ENCODE data around the gene ATP11B.

The ATP11B gene

DNA sequence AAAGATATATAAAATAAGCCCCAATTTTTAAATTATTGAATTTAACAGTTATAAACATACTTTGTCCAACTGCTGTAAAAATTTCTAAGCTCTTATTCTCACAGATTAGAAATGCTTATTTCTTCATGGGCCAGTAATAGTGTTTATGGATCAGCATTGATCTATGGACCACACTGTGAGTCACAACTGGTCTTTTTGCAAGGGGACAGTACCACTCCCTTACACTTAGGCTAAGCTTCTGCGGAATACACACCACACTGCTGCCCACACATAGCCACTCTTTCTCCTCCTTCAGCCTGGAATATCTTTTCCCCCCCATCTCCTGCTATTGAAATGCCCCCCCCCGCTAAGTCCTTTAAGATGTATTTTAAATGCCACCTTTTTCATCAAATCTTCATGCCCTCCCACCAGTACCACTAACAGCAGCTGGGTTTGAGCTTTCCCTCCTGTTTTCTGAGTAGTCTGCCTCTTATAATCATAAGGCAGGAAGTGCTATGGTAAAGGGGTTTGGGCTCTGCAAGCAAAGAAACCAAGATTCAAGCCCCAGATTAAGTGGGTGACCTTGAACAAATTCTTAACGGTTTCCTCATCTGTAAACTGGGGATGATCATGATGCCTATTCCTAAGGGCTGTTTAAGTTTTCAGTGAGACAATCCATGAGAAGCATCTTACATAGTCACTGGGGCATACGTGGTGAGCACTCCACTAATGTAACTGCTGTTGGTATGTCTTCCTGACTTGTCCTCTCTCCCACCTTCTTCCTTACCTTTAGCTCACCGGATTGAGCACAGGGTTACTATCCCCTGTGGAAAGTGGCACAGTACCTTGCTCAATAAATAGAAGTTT, 117.9 kb downstream of the ATP11B start:
- DNase-seq (ENCODE audit: low read depth) = no peak

DNA sequence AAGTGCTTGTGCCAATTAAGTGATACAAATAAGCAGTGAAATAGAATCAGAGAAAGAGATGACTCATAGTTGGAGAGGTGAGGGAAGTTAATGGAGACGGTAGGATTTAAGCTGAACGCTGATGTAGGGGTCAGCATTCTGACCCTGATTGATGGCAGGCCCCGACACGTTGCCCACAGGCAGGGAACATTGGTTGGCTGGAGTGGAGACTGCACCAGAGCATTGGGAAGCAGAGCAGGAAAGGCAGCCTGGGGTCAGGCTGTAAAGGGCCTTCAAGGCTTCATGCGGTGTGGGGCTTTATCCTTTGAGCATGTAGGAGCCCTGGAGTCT, 118.4 kb downstream of the ATP11B start:
- DNase-seq (ENCODE audit: low read depth) = no peak

GRCh38 chr3:182912474-182912873, 119.2 kb downstream of the ATP11B start:
- no peak for DNase-seq (ENCODE audit: low read depth)

DNA sequence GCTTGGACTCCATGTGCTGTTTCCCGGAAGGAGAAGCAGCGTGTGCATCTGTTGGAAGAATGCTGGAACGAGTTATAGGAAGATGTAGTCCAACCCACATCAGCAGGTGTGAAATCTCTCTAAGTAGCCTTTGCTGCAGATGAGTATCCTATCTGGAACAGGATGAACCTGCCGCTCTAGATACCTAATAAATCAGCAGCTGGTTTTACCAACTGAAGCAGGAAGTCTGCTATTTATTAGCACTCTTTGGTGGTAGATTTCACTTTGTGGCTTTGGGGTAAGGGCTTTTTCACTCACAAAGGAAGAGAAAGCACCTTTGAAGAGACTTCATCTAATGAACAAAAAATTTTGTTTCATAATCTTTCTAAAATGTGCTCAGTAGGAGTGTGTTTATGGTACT, 120.6 kb downstream of the ATP11B start:
- DNase-seq (ENCODE audit: low read depth) = no peak

DNA sequence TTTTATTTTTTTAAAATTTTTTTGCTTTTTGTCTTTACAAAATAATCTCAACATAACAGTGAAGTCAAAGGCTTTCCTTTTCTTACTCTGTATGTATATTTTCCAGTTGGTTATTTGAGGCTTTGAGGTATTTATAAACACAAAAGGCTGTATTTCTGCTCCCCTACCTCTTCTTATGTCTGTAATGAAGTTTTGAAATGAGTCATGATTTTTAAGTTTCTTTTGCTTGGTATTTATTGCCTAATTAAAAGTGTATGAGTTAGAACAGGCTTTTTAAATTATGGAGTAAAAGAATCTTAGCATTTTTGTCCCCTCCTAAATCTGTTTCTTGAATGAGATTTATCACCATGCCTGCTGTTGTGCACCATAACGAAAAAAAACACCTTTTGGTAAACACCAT, 121.0 kb downstream of the ATP11B start:
- DNase-seq (ENCODE audit: low read depth) = peak; percentile 9

DNA sequence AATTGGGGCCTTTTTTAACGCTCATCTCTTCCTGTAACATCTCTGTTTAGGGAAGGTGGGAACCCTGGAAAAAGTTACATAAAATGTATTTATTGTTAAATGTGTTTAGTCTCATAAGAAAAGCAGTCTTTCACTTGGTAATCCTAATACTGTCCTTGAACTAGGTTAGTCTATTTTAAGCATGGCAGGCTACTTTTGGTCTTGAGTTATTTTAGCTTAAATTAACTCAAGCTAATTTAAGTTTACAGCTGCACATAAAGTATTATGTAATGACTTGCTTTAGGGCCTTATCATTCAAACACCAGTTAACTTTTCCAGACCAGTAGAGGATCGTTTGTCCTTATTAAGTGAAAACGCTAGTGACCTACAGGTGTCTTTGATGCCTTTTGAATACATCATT, 123.8 kb downstream of the ATP11B start:
- DNase-seq (ENCODE audit: low read depth) = no peak

- DNase-seq (ENCODE audit: low read depth) = no peak
Observed at GRCh38 chr3:182919866-182920357, 126.6 kb downstream of the ATP11B start.

- no peak for DNase-seq (ENCODE audit: low read depth)
Observed at GRCh38 chr3:182920515-182921084, 127.3 kb downstream of the ATP11B start.

GRCh38 chr3:182921665-182922355, 128.5 kb downstream of the ATP11B start:
- DNase-seq (ENCODE audit: low read depth) = peak; percentile 11

GRCh38 chr3:182925330-182925943, 132.1 kb downstream of the ATP11B start:
- DNase-seq (ENCODE audit: low read depth) = peak; percentile 54

DNA sequence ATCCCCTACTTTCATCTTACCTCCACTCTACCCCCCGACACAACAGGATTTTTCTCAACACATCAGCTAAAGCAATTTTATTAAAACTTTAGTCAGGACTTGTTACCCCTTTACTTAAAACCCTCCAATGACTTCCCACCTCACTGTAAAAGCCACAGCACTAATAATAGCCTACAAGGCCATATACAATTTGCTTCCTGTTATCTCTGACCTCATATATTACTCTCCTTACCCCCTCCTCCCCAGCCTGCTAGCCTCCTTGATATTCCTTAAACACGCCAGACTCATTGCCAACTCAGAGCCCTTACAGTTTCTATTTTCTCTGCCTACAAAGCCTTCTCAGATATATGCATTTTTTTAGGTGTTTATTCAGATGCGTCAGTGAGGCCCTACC, 132.6 kb downstream of the ATP11B start:
- no peak for DNase-seq (ENCODE audit: low read depth)

GRCh38 chr3:182935803-182936202, 142.5 kb downstream of the ATP11B start:
- DNase-seq (ENCODE audit: low read depth) = no peak

GRCh38 chr3:182936239-182936917, 143.1 kb downstream of the ATP11B start:
- DNase-seq (ENCODE audit: low read depth) = no peak

DNA sequence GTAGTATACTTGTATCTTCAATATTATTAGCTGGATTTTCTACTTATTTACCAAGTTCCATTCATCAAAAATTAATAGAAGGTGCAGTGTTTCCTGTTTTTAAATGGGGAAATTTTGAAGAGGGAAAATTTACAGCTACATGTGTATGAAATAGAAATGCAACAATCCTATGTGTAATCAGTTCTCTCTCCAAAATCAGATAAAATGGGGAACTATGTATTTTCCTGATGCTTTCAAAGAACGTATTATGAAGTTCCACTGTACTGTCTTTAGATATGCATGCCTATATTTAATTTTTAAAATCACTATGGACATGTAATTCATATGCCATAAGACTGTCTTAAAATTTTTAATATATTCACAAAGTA, 143.6 kb downstream of the ATP11B start:
- DNase-seq (ENCODE audit: low read depth) = no peak

DNA sequence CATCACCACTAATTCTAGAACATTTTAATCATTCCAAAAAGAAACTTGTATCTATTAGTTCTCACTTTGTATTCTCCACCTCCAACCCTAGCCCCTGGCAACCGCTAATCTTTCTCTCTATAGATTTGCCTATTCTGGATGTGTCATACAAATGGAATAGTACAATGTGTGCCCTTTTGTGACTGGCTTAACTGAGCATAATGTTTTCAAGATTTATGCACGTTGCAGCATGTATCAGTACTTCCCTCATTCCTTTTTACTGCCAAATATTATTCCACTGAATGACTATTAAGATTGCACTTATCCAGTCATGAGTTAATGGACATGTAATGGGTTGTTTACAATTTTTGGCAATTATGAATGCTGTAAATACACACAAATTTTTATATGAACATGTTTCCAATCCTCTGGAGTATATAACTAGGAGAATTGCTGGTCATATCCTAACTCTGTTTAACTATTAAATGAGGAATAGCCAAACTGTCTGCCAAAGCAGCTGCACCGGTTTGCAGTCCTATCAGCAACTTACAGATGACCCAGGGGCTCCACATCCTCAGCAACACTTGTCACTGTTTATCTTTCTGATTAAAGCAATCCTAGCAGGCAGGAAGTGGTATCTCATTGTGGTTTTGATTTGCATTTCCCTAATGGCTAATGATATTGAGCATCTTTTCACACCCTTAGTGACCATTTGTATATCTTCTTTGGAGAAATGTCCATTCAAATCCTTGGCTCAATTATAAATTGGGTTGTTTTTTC, 144.2 kb downstream of the ATP11B start:
- DNase-seq (ENCODE audit: low read depth) = no peak

GRCh38 chr3:182940266-182940808, 147.0 kb downstream of the ATP11B start:
- no peak for DNase-seq (ENCODE audit: low read depth)

DNA sequence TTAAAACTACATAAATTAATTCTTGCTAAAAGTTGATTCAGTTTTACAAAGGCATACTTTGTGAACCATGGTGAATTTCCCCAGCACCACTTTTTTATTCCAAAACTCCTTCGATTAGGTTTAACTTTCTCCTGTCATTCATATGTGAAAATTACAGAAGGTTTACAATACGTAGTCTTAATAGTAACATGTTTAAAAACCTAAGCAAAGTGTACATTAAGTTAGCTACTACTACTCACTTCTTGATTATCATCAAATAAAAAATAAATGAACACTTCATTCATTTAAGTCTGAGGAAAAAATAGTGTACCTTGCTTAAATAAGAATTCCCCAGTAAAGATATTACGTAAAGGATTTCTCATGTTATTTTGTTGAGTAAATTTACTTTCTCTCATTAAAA, 148.4 kb downstream of the ATP11B start:
- DNase-seq (ENCODE audit: low read depth) = no peak

GRCh38 chr3:182947888-182948287, 154.6 kb downstream of the ATP11B start:
- no peak for DNase-seq (ENCODE audit: low read depth)

- DNase-seq (ENCODE audit: low read depth) = no peak
Observed at GRCh38 chr3:182948305-182948704, 155.0 kb downstream of the ATP11B start.

DNA sequence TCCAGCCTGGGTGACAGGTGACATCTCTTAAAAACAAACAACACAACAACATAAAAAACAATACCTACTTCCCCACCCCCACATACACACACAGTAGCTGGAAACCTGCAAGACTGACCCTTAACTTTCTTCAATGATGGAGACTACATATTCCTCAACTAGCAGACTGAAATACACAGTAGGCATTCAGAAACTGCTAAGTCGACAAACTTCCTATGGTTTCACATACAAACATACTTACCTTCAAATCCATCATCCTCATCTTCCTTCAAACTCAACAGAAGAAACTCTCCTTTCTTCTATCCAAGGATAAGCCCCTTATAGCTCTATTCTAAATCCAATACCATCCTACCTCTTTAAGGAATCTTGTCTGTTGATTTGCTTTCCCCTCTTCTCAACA, 156.4 kb downstream of the ATP11B start:
- no peak for DNase-seq (ENCODE audit: low read depth)

GRCh38 chr3:182954553-182955235, 161.4 kb downstream of the ATP11B start:
- no peak for DNase-seq (ENCODE audit: low read depth)

All from GM04503 (cell line).